HG03196 (cell line): ENCODE results near the gene IGSF22.
A peak's percentile ranks its signal among the peaks of the same experiment; 100 is the strongest.

Experiments
- ATAC-seq: cut with Tn5 transposase; IDR thresholded peaks from one replicate; pipeline ENCODE4 v1.9.1; 2021; ENCODE audit not compliant: unreplicated experiment

The IGSF22 gene

DNA sequence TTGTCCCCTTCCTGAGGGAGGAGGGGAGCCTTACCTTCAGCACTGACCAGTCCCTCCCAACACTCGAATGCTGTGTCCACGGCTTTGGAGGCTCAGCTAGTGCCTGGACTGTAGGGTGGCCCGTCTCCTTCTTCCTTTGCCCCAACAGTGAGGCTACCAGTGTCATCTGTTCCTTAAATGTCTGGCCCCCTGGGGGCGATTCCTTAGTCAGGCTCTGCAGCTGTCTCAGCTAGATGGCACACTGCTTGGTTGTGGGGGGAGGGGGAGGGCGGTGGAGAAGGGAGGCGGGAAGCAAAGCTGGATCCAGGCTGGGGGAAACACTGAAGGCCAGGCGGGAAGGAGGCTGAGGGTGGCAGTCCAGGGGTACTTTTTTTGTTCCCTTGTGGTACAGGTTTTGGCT, at the start of gene IGSF22:
Gene IGSF22 (minus strand): TSS at position 149 of the 400 bp plus-strand sequence. CDS start 1,952 bp downstream, outside the sequence.
- ATAC-seq: no peak

DNA sequence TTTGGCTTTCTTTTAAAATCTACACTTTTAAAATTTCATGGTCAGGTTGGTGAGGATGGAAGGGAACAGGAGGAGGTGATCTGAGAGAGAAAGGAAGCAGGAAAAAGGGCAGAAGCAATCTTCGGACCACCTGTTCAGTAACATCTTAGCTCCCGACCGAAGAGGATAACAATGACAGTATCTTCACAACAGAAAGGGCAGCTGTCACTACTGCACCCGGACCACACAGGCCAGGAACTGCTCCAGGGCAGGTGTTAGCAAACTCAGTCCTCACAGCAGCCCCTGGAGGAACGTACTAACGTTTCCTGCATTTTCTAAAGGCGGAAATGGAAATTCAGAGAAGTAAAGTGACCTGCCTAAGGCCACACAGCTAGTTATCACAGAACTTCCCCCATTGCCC, 48.8 kb upstream of the IGSF22 start:
- ATAC-seq: no peak

DNA sequence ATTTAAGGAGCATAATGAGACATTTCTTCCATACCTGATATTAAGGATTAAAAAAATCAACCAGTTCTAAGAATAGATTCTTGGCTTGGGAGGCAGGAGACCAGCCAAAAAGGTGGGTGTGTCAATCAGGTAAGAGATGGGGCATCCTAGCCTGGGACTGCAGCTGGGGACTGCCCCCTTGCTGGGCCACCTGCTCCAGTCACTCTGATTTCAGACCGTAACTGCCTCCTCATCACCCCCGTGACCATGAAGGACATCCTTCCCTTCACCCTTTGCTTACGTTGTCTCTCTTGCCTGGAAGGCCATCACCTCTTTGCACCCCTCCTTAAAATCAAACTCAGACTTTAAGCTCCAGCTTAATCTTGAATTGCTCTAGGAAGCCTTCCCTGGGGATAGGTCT, 47.7 kb upstream of the IGSF22 start:
- ATAC-seq: no peak

DNA sequence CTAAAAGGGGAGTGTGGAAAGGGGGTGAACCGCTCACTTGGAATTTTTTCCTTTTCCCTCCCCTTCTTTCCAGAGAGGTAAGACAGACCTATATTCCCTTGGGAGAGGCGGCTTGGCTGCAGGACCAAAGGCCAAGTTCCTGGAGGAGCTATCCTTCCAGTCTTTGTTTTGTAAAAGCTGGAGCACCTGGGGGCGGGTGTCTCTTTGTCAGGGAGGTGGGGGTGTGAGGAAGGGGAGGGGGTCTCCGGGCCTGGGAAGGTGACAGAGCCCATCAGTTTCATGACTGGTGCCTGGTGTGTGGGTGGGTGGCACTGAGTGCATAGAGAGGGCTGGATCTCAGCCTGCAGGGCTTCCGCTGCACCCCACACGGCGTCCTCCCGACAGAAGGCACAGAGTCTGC, 47.1 kb upstream of the IGSF22 start:
- no peak for ATAC-seq

DNA sequence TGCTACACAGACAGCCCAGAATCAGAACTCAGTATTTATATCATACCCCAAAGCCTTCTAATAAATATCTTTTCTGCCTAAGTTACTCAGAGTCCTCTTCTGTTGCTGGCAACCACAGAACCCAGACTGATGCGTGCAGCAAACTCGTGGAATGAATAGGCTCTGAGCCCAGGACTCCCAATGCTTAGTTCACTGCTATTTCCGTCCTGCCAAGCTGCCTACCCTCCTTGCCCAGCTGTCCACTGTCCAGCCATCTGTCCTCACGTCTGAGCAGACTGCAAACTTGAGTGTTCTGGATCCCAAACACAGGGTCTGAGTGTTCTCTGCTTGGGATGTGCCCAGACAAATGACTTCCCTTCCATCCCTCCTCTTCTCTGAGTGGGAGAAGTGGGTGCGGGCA, 46.2 kb upstream of the IGSF22 start:
- ATAC-seq: no peak

DNA sequence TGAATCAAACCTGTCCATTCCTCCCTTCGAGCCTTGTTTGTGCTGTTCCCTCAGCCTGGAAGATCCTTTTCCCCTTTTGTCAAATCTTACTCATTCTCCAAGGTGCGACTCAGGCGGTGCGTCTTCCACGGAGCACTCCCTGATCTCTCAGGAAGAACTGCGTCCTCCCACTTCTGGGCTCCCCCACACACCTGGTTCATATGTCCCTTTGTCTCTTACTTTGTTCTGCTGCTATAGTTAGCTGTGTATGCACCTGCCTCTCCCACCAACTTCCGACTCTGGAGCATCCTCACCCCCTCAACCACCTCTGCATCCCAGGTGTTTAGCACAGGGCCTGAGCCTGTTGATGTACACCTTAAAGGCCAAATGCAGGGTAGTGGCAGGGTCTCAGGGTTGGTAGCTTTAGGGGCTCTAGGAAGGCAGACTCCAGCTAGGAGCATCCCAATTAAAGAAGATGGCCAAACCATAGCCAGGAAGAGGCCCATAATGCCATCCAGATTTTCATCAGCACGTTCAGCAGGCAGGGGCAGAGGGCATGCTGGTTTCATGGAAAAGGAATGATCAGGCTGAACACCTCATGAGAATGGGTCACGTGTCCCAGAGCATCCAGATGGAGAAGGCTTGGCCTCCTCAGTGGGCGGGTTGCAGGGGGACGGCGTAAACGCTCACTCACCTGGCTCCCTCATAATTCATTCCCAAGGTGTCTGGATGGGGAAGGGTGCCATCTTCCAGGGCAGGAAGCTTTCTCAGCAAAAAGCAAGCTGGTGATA, 45.5 kb upstream of the IGSF22 start:
- no peak for ATAC-seq

DNA sequence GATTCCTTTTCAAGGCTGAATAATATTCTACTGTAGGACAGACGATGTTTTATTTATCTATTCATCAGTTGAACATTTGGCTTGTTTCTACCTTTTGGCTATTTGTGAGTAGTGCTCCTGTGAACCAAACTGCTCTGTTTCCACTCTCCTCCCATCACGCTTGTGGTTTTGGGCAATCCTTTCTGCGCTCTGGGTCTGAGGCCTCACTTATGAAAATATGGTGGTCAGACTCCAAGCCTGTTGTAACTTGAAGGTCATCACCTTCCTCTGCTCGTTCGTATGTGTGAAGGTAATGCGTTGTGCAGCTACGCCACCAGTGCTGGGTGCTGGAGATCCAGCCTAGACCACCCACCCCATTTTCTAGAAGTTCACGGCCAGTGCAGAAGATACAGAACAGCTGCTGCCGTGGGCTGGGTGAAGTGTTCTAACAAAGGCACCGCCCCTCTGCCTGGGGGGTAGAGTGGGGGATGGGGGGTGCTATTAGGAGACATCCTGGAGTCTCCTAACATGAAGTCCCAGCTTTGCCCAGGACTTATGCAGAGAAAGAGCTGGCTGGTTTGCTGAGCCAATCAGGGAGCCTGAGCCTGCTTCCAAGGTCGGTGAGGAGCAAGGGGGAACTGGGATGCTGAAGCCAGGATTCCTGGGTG, 44.6 kb upstream of the IGSF22 start:
- ATAC-seq: no peak

DNA sequence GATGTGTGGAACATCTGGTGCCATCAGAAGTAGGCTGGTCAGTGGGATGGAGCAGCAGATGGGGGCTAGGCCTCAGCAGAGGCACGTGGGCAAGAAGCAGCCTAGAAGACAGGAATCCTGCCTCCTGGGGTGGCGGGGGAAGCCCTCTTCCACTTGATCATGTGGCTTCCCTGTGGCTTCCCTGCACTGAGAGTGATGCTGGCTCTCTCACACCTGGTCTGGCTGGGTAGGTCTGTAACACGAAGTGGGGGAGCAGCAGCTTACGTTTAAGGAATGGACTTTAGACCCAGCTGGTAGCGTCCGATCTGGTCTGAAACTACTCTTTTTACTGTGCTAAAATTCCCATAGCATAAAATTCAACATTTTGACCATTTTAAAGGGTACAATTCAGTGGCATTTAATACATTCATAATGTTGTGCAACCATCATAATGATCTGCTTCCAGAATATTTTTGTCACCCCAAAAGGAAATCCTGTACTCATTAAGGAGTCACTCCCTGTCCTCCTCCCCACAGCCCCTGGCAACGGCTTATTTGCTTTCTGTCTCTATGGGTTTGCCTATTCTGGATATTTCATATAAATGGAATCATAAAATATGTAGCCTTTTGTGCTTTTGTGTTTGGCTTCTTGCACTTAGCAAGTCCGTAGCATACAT, 43.9 kb upstream of the IGSF22 start:
- ATAC-seq: peak; percentile 48

DNA sequence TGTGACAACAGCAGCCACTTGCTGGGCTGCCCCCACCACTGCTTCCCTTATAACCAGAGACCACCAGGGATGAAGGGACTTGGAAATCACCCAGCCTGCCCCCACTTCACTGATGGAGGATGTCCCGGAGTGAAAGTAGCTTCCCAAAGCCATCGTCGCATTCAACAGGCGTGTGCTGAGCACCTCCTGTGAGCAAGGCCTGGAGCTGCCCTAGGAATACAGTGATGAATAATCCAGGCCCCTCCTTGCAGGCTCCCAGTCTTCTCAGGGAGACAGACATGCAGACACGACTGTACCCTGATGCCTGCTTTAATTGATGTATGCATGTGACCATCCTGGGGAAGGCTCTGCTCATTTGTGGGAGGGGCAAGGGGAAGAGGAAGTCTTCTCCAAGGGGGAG, 43.0 kb upstream of the IGSF22 start:
- ATAC-seq: no peak

DNA sequence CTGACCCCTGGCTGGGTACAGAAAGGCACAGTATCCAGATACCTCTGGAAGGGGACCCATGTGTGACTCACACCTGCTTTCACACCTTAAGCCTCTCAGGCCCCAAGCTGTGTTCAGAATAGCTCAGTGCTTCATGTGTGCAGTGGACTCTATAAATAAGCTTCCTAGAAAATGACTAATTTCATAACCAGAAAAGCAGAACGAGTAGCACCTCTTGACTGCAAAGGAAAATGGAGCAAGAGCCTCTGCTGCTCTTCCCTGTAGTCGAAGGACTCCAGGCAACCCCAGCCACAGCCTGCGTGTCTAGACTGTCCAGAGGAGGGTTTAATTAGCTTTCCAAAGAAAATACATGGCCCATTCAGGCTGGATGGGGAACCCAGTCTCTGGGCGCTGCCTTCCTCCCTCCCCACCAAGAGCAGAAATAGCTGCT, 42.5 kb upstream of the IGSF22 start:
- peak; percentile 80 for ATAC-seq

DNA sequence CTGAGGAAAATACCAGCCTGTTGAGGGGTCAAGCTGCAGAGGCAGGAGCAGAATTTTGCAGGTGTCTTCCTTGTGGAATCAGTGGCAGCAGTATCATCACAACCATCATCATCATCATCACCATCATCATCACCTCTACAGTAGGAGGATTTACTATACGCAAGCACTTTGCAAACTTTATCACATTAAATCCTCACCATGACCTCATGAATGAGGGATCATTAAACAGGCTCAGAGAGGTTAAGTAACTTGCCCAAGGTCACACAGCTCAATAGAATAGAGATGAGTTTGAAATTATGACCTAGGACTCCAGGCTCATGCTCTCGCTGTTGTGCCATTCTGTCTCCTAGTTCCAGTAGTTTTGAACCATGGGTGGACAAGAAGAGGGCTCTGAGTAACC, 40.0 kb upstream of the IGSF22 start:
- ATAC-seq: no peak

DNA sequence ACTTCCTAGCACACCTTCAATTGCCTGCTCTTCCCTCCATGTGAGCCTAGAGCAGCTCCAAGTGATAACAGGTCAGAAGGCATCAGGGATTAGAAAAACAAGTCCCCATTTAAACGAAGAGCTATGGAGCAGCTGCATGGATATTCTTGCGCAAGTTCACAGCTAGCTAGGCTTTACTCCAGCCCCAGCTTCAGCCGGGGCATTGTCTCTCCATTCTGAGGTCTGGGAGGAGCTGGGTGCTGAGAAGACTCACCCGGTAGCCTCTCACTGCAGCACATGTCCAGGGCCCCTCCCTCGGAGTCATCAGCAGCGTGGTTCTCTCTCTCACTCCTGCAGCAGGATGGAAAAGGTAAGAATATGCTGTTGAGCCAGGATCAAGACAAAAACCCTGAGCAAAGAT, 39.6 kb upstream of the IGSF22 start:
- ATAC-seq: no peak

DNA sequence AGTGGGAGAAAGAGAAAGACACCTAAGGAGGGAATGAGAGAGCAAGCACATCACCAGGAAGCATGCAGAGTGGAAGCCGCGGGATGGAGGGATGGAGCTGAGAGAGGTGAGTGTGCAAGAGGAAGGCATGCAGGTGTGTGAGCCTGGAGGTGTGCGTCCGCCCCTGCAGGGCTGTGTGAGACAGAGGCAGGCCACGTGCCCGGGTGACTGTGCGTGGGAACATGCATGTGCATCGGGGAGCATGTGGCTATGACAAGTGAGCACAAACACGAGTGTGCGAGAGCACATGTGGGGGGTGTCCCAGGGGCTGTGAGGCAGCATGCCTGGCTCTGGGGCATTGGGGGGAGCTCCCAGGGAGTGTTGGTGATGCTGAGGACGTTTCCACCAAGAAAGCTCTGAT, 35.8 kb upstream of the IGSF22 start:
- ATAC-seq: no peak

DNA sequence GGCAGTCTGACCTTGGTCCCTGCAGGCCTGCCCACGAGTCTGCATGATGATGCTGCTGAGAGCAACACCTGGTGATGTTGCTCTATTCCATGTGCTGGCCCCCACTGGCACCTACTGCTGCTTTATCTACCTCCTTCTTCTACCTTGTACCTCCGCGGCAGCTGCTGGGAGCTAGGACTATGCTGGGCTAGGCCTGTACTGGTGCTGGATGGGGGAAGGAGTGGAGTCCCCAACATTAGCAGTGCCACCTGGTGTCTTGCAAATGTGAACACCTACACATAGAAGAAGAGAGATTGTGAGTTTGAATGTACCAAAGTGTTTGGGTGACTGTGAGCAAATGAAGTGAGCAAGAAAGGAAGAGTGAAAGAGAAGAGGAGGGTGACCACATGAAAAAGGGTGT, 35.2 kb upstream of the IGSF22 start:
- ATAC-seq: no peak

DNA sequence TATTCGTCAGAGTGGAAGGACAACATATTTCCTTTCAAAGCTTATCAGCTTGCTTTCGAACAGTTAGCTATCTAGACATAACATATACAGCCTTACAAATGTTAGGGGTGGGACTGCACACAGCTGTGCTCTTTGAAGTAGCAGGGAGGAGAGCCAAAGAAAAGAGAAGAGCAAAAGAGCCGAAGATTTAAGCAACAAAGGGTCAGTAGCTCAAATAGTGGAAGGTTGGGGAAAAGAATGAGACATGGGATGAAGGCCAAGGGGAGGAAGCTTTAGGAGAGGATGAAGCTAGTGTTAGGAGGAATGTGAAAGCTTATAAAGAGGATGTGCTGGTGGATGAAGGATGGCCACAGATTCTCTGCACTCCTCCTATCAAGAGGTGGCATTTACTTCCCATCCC, 31.8 kb upstream of the IGSF22 start:
- ATAC-seq: no peak

DNA sequence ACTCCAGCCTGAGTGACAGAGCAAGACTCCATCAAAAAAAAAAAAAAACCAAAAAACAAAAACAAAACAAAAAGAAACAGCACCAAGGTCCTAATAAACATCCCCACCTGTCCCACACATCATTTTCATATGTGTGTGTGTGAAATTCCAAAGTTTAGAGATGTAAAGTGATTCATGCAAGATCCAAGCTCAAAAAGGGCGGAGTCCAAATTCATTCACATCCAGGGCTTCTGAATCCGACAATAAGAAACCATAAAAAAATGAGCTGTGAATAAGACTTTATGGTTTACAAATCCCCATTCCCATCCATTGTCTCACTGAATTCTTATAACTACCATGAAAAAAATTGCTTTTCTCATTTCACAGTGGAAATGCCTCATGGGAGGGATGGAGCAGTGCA, 30.9 kb upstream of the IGSF22 start:
- no peak for ATAC-seq

DNA sequence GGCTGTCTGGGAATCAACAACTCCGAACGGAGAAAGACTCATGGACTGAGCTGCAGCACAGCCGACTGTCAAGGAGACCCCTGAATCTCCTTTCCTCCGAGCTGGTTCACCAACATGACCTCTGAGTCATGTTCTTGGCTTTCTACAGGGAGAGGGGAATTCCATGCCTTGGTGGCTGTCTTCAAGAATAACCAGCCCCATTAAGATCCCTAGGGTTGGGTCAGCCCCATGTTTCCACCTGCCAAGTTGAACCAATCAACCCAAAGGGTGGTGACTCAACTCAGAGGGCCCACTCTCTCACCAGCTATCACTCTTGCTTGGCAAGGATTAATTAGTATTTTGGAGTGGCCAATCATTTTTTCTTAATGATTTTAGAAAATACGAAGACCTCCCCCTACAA, 28.3 kb upstream of the IGSF22 start:
- no peak for ATAC-seq

DNA sequence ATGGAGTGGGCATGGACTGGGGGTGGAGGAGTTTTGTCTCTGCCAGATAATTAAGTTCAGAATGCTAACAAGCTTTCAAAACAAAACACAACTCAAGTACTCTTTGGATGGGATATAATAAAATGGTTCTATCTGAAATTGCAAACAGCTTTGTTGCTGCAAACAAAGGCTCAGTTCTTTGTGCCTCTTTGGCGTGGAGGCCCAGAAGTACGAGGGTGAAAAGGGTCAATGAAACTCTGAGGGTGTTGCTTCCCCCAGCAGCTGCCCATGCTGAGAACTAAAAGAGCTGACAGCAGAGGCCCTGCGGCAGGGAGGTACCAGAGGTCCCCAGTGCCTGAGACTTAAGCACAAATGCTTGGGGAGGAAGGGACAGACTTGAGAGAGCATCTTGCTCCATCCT, 26.5 kb upstream of the IGSF22 start:
- ATAC-seq: no peak

DNA sequence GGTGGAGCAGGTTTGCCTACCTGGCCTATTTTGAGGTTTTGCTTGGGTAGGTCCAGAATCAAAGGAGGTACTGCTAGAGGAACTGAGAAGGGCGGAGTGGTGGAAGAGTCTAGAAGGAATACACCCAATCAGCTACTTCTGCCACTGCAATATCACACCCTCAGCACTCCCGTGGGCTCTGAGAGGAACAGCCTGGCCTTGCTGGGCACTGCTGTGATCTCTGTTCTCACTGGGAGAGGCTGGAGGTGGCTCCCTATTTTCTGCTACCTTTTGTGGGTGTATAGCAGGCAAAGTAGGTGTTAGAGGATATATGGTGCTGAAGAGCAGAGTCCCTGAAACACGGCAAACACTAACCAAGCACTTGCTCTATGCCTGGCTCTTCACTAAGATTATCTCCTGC, 25.0 kb upstream of the IGSF22 start:
- ATAC-seq: no peak

DNA sequence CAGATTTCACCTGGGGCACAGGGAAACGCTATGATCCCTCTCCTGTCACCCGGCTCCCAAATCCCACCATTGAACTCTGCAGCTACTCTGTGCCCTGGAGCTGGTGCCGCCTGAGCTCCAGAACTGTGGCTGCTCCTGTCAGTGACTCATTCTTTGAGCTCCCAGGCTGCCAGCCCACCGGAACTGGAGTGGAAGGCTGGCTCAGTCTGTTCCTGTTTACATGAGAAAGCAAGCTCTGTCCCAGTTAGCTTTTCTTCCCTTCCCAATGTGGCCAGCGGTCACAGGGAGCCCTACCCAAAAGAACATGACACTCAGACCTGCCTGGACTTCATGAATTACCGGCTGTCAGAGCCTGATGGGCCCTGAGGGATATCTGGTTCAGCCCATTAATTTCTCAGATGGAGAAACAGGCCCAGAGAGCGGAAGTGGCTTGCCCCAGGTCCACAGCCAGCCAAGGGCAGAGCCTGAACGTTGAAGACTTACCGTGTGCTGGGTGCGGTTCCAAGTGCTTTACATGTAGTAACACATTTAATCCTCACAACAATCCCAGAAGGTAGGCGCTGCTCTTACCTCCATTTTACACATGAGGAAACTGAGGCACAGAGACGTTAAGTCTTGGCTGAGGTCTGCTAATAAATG, 23.8 kb upstream of the IGSF22 start:
- no peak for ATAC-seq

DNA sequence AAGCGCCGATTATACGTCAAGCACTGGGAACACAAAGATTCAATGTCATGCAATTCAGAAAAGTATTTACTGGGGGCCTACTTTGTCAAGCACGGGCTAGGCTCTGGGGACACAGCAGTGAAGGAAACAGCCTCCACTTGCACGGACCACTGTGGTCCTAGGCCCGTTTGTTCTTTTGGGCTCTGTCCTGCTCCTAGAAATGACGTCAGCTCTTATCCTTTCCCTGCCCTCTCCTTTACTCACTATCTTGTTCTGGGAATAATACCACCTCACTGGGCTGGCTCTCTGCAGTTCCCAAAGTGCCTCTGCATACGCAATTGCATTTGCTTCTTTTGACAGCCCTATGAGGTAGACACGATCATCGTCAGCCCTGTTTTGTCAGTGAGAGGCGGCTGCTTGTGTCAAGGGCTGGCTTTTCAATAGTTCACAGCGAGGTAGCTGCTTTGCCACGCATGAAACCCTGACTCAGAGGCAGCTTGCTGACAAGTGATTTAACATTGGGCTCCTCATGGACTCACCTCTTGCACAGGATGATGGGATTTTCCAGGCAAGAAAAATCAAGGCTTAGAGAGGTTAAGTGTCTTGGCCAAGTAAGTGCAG, 22.9 kb upstream of the IGSF22 start:
- no peak for ATAC-seq
